Measurements from ENCODE around the gene MRPL20. TPM values are rescaled to one million over a fixed set of nuclear protein-coding genes. Genes with fewer than 3 reads are reported as not detected.

Gene MRPL20
- total and polyA plus RNA-seq, 4 donors: 47.8 to 170 (median 74.0) TPM

DNA sequence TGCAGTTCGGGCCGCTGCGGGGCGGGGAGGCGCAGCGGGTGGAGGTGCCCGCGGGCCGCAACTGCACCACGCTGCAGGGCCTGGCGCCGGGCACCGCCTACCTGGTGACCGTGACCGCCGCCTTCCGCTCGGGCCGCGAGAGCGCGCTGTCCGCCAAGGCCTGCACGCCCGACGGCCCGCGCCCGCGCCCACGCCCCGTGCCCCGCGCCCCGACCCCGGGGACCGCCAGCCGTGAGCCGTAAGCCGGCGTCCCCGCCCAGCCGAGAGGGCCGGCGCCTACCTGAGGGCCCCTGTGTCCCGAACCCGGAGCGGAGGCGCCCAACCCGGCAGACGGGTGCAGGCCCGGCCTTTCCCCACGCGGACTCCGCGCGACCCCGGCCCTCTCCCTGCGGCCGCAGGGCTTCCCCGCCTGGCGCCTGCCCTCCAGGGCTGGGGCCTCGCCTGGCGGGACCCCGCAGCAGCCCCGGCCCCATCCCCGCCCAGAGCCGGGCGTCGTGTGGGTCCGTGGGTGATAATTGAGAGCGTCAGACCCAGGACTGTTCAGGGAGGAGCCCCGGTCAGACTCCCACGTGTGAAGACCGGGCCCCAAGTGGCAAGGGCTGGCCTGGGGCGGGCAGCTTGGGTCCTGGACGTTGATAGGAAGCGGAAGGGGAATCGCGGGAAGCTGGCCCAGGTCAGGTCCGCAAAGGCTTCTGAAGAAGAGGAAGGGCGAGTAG, 32.6 kb upstream of the MRPL20 start:
- WGBS: 88% methylated on average over 82 of the region's 82 CpGs
- peaks cover 22 to 56% (median 41%) of the 10 kb centered on the region in 4 donors for H3K4me1 ChIP-seq (ENCODE audit: control insufficient read depth in 4 of 4, insufficient read depth in 4 of 4, low read length in 3 of 4)

More for the DNA sequence above, 32.6 kb upstream of the MRPL20 start:
- no peak overlapping the region for H3K27ac ChIP-seq (ENCODE audit: low read depth in 1 of 2, low read length in 2 of 2)
- H3K4me3 ChIP-seq (ENCODE audit: low read depth in 1 of 3, low read length in 3 of 3): no peak overlapping the region
- peaks cover 0 to 3% (median 0%) of the 10 kb centered on the region in 4 donors for H3K36me3 ChIP-seq (ENCODE audit: control insufficient read depth in 4 of 4, insufficient read depth in 3 of 4, low read depth in 1 of 4, low read length in 3 of 4)
- no peak for DNase-seq (ENCODE audit: low spot score)
- no peaks in the 10 kb centered on the region for H3K9me3 ChIP-seq (ENCODE audit: control insufficient read depth in 4 of 4, low read length in 3 of 4)
- H3K27me3 ChIP-seq (ENCODE audit: control insufficient read depth in 4 of 4, insufficient read depth in 4 of 4, low read length in 3 of 4): no peaks in the 10 kb centered on the region
- no peak overlapping the region for H3K9ac ChIP-seq (ENCODE audit: low read depth in 1 of 2, low read length in 2 of 2)
- no peak for TF ChIP-seq FOXA2 (IDR thresholded peaks at IDR 0.05)
- TF ChIP-seq, protein P1, sequence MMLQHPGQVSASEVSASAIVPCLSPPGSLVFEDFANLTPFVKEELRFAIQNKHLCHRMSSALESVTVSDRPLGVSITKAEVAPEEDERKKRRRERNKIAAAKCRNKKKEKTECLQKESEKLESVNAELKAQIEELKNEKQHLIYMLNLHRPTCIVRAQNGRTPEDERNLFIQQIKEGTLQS (IDR thresholded peaks at IDR 0.05): no peak
- TF ChIP-seq RXRA (IDR thresholded peaks at IDR 0.05): no peak
- no peak for TF ChIP-seq FOXA1 (IDR thresholded peaks at IDR 0.05)
- TF ChIP-seq, protein P2, sequence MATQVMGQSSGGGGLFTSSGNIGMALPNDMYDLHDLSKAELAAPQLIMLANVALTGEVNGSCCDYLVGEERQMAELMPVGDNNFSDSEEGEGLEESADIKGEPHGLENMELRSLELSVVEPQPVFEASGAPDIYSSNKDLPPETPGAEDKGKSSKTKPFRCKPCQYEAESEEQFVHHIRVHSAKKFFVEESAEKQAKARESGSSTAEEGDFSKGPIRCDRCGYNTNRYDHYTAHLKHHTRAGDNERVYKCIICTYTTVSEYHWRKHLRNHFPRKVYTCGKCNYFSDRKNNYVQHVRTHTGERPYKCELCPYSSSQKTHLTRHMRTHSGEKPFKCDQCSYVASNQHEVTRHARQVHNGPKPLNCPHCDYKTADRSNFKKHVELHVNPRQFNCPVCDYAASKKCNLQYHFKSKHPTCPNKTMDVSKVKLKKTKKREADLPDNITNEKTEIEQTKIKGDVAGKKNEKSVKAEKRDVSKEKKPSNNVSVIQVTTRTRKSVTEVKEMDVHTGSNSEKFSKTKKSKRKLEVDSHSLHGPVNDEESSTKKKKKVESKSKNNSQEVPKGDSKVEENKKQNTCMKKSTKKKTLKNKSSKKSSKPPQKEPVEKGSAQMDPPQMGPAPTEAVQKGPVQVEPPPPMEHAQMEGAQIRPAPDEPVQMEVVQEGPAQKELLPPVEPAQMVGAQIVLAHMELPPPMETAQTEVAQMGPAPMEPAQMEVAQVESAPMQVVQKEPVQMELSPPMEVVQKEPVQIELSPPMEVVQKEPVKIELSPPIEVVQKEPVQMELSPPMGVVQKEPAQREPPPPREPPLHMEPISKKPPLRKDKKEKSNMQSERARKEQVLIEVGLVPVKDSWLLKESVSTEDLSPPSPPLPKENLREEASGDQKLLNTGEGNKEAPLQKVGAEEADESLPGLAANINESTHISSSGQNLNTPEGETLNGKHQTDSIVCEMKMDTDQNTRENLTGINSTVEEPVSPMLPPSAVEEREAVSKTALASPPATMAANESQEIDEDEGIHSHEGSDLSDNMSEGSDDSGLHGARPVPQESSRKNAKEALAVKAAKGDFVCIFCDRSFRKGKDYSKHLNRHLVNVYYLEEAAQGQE (IDR thresholded peaks at IDR 0.05): no peak
- TF ChIP-seq, protein P3, sequence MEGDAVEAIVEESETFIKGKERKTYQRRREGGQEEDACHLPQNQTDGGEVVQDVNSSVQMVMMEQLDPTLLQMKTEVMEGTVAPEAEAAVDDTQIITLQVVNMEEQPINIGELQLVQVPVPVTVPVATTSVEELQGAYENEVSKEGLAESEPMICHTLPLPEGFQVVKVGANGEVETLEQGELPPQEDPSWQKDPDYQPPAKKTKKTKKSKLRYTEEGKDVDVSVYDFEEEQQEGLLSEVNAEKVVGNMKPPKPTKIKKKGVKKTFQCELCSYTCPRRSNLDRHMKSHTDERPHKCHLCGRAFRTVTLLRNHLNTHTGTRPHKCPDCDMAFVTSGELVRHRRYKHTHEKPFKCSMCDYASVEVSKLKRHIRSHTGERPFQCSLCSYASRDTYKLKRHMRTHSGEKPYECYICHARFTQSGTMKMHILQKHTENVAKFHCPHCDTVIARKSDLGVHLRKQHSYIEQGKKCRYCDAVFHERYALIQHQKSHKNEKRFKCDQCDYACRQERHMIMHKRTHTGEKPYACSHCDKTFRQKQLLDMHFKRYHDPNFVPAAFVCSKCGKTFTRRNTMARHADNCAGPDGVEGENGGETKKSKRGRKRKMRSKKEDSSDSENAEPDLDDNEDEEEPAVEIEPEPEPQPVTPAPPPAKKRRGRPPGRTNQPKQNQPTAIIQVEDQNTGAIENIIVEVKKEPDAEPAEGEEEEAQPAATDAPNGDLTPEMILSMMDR (IDR thresholded peaks at IDR 0.05; ENCODE audit: low read depth, low read length, missing input control): no peak
- no peak for TF ChIP-seq YY1 (IDR thresholded peaks at IDR 0.05)
- TF ChIP-seq RAD21 (IDR thresholded peaks at IDR 0.05): no peak
- TF ChIP-seq, protein P4, sequence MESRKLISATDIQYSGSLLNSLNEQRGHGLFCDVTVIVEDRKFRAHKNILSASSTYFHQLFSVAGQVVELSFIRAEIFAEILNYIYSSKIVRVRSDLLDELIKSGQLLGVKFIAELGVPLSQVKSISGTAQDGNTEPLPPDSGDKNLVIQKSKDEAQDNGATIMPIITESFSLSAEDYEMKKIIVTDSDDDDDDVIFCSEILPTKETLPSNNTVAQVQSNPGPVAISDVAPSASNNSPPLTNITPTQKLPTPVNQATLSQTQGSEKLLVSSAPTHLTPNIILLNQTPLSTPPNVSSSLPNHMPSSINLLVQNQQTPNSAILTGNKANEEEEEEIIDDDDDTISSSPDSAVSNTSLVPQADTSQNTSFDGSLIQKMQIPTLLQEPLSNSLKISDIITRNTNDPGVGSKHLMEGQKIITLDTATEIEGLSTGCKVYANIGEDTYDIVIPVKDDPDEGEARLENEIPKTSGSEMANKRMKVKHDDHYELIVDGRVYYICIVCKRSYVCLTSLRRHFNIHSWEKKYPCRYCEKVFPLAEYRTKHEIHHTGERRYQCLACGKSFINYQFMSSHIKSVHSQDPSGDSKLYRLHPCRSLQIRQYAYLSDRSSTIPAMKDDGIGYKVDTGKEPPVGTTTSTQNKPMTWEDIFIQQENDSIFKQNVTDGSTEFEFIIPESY (IDR thresholded peaks at IDR 0.05): no peak
- TF ChIP-seq TAF1 (conservative IDR thresholded peaks at IDR 0.05): no peak
- TF ChIP-seq NR2F2 (IDR thresholded peaks at IDR 0.05): no peak
- TF ChIP-seq HNF4A (conservative IDR thresholded peaks at IDR 0.05): no peak
- no peak for TF ChIP-seq SP1 (IDR thresholded peaks at IDR 0.05)
- no peak for TF ChIP-seq HNF4G (IDR thresholded peaks at IDR 0.05)
- TF ChIP-seq, protein P5, sequence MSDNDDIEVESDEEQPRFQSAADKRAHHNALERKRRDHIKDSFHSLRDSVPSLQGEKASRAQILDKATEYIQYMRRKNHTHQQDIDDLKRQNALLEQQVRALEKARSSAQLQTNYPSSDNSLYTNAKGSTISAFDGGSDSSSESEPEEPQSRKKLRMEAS (IDR thresholded peaks at IDR 0.05): no peak
- no peak for TF ChIP-seq GABPA (IDR thresholded peaks at IDR 0.05 in 1 of 2, conservative IDR thresholded peaks at IDR 0.05 in 1 of 2)
- no peak for TF ChIP-seq EGR1 (IDR thresholded peaks at IDR 0.05; ENCODE audit: low read depth in 2 of 2)
- TF ChIP-seq JUND (IDR thresholded peaks at IDR 0.05): no peak

All from liver (tissue), 9 donors.